ENCODE results near the gene PRSS23. TPM values are rescaled to one million over a fixed set of nuclear protein-coding genes. Genes with fewer than 3 reads are reported as not detected.
"Not testable (repeated sequence)": the region's sequence is repeated elsewhere in the genome, so short reads cannot be mapped to it uniquely, and the experiment has no call there.

Gene PRSS23
- total RNA-seq, 2 donors from 2014 or later: 0.95 to 3.4 TPM

DNA sequence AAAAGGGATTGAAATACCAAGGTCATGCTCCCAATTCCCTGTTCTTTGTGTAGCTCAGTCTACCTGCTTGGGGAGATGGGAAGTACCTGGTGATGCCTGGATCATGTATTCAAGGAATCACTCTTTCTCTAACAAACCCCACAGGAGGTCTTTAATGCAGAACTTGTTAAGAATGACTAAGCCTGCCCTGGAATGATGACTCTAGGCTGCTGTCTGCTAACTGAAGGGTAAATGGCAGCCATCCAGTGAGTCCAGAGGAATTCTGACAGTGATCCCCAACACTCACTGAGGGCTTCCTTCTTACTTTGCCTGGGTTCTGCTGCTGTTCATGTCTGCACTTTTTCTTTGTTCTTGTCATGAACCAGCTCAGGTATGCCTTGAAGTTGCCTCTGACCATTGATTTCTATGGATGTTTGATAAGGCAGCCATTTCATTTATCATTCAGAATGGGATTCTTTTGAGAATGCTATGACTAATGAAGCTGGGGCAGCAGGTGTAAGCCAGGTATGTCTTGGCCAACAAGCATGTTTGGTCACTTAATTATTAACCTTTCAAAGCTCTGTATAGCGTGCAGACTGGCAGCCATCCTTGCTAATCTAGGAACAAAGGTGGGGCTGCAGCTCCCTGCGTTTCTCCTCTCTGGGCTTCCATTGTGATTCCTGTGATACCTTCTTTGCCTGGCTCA lies 11.4 kb downstream of the PRSS23 start:
- peaks cover 41 to 44% of the 10 kb centered on the region in 2 donors for H3K4me1 Mint-ChIP-seq (ENCODE audit: low read depth in 2 of 2)
- H3K4me3 Mint-ChIP-seq: no peak overlapping the region
- DNase-seq (ENCODE audit: low spot score) (no peak), ATAC-seq (no peak)
- no peaks in the 10 kb centered on the region for H3K9me3 Mint-ChIP-seq
- peaks cover 0 to 3% of the 10 kb centered on the region in 2 donors for H3K27me3 Mint-ChIP-seq
- H3K36me3 Mint-ChIP-seq: no peaks in the 10 kb centered on the region
- no peak overlapping the region for H3K27ac Mint-ChIP-seq

DNA sequence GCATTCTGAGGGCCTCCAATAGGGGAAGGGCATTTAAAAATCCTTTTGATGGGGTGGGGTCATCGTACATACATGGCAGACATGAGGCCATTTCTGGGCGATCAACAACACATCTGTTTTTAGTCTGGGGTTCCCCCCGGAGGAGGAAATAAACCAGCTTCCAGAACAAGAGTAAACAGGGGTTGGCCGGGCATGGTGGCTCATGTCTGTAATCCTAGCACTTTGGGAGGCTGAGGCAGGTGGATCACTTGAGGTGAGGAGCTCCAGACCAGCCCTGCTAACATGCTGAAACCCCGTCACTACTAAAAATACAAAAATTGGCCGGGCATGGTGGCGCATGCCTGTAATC lies 12.0 kb downstream of the PRSS23 start:
- Mint-ChIP-seq H3K27me3 (peaks cover 0 to 3% of the 10 kb centered on the region in 2 donors), H3K4me1 (ENCODE audit: low read depth in 2 of 2) (peaks cover 35 to 39% of the 10 kb centered on the region in 2 donors), H3K27ac (no peak overlapping the region), H3K4me3 (no peak overlapping the region), H3K36me3 (no peaks in the 10 kb centered on the region), H3K9me3 (no peaks in the 10 kb centered on the region)
- DNase-seq (ENCODE audit: low spot score) (no peak), ATAC-seq (no peak)

DNA sequence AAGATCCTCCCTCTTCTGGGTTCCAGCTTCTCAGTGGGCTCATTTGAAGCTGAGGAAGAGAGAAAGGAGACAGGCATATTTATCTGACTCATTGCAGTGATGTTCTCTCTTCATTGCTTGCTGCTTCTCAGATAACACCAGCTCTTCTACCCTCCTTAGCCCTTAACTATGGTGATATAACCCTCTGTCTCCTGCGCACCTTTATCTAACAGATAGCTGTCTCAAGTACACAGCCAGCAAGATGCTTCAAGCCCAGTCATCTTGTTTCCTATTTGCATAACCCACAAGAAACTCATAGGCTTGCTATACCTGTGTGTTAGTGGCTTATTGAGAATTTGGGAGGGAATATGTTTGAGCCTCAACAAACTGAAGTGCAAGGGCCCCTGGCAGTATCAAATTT lies 12.6 kb downstream of the PRSS23 start:
- no peak for DNase-seq (ENCODE audit: low spot score)
- no peaks in the 10 kb centered on the region for H3K36me3 Mint-ChIP-seq
- peak overlapping the region in 1 of 2 donors; percentile 26 for H3K27ac Mint-ChIP-seq
- H3K4me3 Mint-ChIP-seq: no peak overlapping the region
- H3K4me1 Mint-ChIP-seq (ENCODE audit: low read depth in 2 of 2): peaks cover 31 to 33% of the 10 kb centered on the region in 2 donors
- peak in 1 of 2 donors; percentile 49 for ATAC-seq
- H3K9me3 Mint-ChIP-seq: no peaks in the 10 kb centered on the region
- H3K27me3 Mint-ChIP-seq: peaks cover 0 to 3% of the 10 kb centered on the region in 2 donors

DNA sequence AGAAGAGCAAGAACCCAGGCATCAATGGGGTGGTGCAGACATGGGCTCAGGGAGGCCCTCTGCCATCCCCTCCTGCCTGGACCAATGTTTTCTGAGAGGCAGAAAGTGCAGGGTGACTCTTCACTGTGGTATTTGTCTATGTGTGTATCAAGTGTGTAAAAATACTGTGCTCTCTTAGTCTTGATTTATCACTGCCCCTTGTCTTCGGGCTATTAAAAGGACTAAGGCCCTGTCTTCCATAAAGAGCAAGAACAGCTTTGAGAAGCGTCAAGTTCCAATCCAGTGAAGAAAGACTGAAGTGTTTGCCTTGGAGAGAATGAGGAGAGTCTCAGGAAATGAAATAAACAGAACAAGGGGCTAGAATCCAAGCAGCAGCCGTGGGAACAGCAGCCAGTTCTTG lies 14.4 kb downstream of the PRSS23 start:
- ATAC-seq: no peak
- Mint-ChIP-seq H3K4me3 (no peak overlapping the region), H3K27me3 (peaks cover 0 to 3% of the 10 kb centered on the region in 2 donors), H3K27ac (peak overlapping the region in 1 of 2 donors; percentile 26), H3K36me3 (no peaks in the 10 kb centered on the region), H3K9me3 (no peaks in the 10 kb centered on the region), H3K4me1 (ENCODE audit: low read depth in 2 of 2) (peaks cover 21 to 31% of the 10 kb centered on the region in 2 donors)
- DNase-seq (ENCODE audit: low spot score): no peak

DNA sequence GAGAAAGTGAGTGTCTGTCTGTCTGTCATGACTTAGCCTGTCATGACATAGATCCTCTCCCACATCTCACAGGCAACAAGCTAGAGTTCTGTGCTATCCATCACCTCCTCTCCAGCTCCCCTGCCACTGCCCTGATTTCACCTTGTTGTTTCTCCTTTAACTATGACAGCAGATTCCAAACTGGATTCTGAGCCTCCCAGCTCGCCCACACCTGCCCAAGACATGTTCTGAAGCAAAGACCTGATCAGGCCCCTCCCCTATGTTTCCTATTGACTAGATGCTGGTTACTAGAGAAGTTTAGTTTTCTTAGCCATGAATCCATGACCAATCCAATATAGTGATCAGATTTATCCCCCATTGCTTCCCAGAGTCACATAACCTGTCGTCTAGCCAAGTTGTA lies 15.4 kb downstream of the PRSS23 start:
- peaks cover 21 to 27% of the 10 kb centered on the region in 2 donors for H3K4me1 Mint-ChIP-seq (ENCODE audit: low read depth in 2 of 2)
- DNase-seq (ENCODE audit: low spot score) (no peak), ATAC-seq (no peak)
- H3K9me3 Mint-ChIP-seq: no peaks in the 10 kb centered on the region
- H3K4me3 Mint-ChIP-seq: no peak overlapping the region
- peak overlapping the region in 1 of 2 donors; percentile 26 for H3K27ac Mint-ChIP-seq
- no peaks in the 10 kb centered on the region for H3K36me3 Mint-ChIP-seq
- peaks cover 0 to 3% of the 10 kb centered on the region in 2 donors for H3K27me3 Mint-ChIP-seq

DNA sequence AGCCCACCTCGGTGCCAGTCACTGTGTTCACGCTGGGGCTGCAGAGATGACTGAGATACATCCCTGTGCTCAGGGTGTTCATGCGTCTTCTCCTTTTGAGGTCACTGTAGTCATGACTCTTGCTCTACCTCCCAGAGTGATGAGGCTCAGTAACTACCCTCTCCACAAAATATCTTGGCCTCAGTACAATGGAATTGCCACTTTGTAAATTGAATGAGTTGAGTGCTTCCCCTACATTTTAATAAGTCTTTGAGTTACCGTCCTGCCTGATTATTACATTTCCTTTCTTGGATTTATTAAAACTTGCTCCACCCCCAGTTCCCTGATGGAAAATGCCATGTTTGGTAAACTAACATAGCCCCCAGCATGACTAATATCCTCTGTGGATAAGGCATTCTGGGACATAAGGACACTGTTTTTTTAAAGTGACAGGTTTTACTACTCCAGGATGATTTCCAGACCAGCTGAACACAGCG lies 15.9 kb downstream of the PRSS23 start:
- no peak overlapping the region for H3K4me3 Mint-ChIP-seq
- no peaks in the 10 kb centered on the region for H3K36me3 Mint-ChIP-seq
- H3K4me1 Mint-ChIP-seq (ENCODE audit: low read depth in 2 of 2): peaks cover 21 to 27% of the 10 kb centered on the region in 2 donors
- H3K27me3 Mint-ChIP-seq: peaks cover 0 to 3% of the 10 kb centered on the region in 2 donors
- no peak for ATAC-seq
- H3K27ac Mint-ChIP-seq: no peak overlapping the region
- DNase-seq (ENCODE audit: low spot score): no peak
- H3K9me3 Mint-ChIP-seq: no peaks in the 10 kb centered on the region

DNA sequence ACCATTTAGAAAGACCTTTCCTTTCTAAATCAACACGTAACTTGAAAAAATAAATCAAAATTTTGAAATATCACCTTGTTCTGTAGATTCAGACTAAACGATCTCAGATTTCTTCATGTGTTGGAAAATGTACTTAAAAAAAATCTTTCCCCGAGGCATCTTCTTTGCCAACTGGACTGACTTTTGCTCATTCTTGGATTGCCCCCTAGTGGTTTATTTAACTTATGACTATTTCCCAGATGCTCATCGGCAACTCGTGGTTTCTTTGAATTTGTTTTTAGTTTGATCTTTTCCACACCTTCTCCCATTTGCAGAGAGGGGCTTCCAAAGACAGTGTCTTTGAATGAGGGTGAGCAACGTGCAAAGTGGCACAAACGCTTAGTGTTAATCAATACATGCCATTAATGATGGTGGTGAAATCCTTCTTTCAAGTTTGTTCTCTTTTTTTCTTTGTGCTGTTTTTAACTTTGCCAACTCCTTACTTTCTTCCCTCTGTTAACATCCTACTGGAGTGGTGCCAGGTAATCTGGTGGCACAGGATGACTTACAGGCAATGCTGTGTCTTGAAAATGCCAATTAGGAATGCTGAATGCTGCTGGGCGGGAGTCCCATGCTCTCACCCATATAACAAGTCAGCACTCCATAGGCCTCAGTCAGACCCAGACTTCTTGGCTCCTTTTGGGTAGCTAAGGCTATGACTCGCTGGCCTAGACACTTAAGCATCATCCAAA lies 18.3 kb downstream of the PRSS23 start:
- DNase-seq (ENCODE audit: low spot score) (no peak), ATAC-seq (no peak)

DNA sequence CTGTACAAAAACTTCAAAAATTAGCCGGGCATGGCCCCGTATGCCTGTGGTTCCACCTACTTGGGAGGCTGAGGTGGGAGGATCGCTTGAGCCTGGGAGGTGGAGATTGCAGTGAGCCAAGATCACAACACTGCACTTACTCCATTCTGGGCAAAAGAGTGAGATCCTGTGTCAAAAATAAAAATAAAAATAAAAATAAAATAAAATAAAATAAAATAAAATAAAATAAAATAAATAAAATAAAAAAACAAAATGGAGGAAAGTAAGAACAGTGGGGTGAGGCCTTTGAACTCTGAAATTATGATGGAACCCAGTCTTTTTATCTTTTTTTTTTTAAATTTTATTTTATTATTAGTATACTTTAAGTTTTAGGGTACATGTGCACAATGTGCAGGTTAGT lies 23.8 kb downstream of the PRSS23 start:
- H3K27ac Mint-ChIP-seq; DNase-seq (ENCODE audit: low spot score); H3K4me3 Mint-ChIP-seq; ATAC-seq; H3K4me1 Mint-ChIP-seq (ENCODE audit: low read depth in 2 of 2); H3K9me3 Mint-ChIP-seq; H3K36me3 Mint-ChIP-seq; H3K27me3 Mint-ChIP-seq: not testable (repeated sequence)

More for the DNA sequence above, 18.3 kb downstream of the PRSS23 start:
- Mint-ChIP-seq H3K27ac (no peak overlapping the region), H3K36me3 (no peaks in the 10 kb centered on the region), H3K4me1 (ENCODE audit: low read depth in 2 of 2) (peaks cover 21 to 24% of the 10 kb centered on the region in 2 donors), H3K27me3 (peaks cover 0 to 3% of the 10 kb centered on the region in 2 donors), H3K9me3 (no peaks in the 10 kb centered on the region), H3K4me3 (no peak overlapping the region)

DNA sequence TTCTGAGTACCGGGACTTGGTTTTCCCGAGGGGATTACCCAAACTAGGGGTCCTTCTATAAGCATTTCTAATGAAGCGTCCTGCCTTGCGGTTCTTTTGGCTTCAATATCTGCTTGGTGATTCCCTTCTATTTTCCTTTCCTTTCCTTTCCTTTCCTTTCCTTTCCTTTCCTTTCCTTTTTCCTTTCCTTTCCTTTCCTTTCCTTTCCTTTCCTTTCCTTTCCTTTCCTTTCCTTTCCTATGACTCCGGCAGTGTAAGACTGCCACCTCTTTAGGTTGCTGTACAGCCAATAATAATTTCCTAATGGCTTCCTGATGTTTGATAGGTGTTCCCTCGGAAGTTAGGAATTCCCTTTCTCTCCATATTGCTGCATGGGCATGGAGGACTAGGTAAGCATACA lies 34.0 kb downstream of the PRSS23 start:
- H3K4me1 Mint-ChIP-seq (ENCODE audit: low read depth in 2 of 2); H3K9me3 Mint-ChIP-seq; H3K4me3 Mint-ChIP-seq; H3K27me3 Mint-ChIP-seq; ATAC-seq; H3K27ac Mint-ChIP-seq; H3K36me3 Mint-ChIP-seq; DNase-seq (ENCODE audit: low spot score): not testable (repeated sequence)

DNA sequence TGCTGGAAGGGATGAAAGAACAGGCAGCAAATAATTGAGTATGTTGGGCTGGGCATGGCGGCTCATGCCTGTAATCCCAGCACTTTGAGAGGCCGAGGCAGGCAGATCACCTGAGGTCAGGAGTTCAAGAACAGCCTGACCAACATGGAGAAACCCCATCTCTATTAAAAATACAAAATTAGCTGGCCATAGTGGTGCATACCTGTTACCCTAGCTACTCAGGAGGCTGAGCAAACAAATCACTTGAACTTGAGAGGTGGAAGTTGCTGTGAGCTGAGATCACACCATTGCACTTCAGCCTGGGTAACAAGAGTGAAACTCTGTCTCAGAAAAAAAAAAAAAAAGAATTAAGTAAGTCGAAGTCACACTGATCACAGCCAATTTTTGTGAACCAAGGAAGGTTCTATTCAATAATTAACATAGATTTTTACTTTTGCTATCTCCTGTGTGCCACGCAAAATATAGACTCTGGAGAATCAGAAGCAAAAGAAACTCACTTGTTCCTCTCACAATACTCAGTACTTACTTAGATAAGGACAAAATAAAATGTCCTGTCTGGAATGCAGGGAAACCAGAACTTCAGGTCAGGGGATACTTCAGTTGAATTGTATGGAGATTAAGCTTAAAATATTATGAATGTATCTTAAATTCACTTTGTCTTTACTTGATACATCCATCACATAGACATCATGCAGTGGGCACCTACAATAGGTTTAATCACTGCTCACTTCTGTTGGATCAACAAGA lies 44.6 kb downstream of the PRSS23 start:
- H3K27me3 Mint-ChIP-seq; ATAC-seq; H3K4me1 Mint-ChIP-seq (ENCODE audit: low read depth in 2 of 2); H3K36me3 Mint-ChIP-seq; H3K9me3 Mint-ChIP-seq; DNase-seq (ENCODE audit: low spot score); H3K4me3 Mint-ChIP-seq; H3K27ac Mint-ChIP-seq: not testable (repeated sequence)

DNA sequence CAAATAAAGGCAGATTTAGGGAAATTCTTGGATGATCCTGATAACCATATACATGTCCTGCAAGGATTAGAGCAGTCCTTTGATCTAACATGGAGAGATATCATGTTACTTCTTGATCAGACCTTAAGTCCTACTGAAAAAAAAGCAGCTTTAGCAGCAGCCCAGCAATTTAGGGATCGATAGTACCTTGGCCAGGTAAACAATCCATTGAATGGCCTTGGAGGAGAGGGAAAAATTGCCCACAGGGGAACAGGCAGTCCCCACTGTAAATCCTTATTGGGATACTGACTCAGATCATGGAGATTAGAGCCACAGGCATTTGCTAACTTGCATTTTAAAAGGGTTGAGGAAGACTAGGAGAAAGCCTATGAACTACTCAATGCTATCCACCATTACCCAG lies 47.8 kb downstream of the PRSS23 start:
- H3K27me3 Mint-ChIP-seq: no peaks in the 10 kb centered on the region
- no peaks in the 10 kb centered on the region for H3K36me3 Mint-ChIP-seq
- H3K4me3 Mint-ChIP-seq: no peak overlapping the region
- peaks cover 0 to 3% of the 10 kb centered on the region in 2 donors for H3K4me1 Mint-ChIP-seq (ENCODE audit: low read depth in 2 of 2)
- ATAC-seq (no peak), DNase-seq (ENCODE audit: low spot score) (no peak)
- H3K27ac Mint-ChIP-seq: no peak overlapping the region
- no peaks in the 10 kb centered on the region for H3K9me3 Mint-ChIP-seq

DNA sequence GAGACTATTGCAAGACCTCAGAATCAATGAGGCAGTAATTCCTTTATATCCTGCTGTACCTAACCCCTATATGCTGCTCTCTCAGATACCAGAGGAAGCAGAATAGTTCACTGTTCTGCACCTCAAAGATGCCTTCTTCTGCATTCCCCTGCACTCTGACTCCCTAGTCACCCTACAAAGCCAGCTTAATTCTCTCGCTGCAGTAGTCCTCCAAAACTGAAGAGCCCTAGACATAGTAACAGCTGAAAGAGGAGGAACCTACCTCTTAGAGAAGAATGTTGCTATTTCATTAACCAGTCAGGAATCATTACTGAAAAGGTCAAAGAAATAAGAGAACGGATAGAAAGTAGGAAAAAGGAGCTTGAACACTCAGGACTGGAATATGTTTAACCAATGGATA lies 49.3 kb downstream of the PRSS23 start:
- Mint-ChIP-seq H3K27ac (no peak overlapping the region), H3K4me3 (no peak overlapping the region), H3K36me3 (no peaks in the 10 kb centered on the region), H3K4me1 (ENCODE audit: low read depth in 2 of 2) (peaks cover 0 to 3% of the 10 kb centered on the region in 2 donors), H3K27me3 (no peaks in the 10 kb centered on the region), H3K9me3 (no peaks in the 10 kb centered on the region)
- ATAC-seq: no peak
- no peak for DNase-seq (ENCODE audit: low spot score)
